Thyroid gland (tissue), 4 donors: ENCODE data around the gene KCNQ1OT1.

Experiments
- CTCF ChIP-seq, 6 experiments: fragments of 200-600 bp in 3 of 6; fragments of 450-650 bp in 3 of 6; sonication (generic) in 3 of 6; IDR thresholded peaks; one replicate each; pipeline ENCODE4 v1.5.1; 2016 to 2019; ENCODE audit warnings: antibody characterized with exemption in 6 of 6, mild to moderate bottlenecking in 2 of 6, inconsistent platforms in 1 of 6, moderate library complexity in 1 of 6
- POLR2A ChIP-seq, 2 donors: fragments of 450-650 bp; IDR thresholded peaks; one replicate each; pipeline ENCODE4 v1.6.1; 2017; ENCODE audit warnings: antibody characterized with exemption in 2 of 2, mild to moderate bottlenecking in 2 of 2, moderate library complexity in 1 of 2

DNA sequence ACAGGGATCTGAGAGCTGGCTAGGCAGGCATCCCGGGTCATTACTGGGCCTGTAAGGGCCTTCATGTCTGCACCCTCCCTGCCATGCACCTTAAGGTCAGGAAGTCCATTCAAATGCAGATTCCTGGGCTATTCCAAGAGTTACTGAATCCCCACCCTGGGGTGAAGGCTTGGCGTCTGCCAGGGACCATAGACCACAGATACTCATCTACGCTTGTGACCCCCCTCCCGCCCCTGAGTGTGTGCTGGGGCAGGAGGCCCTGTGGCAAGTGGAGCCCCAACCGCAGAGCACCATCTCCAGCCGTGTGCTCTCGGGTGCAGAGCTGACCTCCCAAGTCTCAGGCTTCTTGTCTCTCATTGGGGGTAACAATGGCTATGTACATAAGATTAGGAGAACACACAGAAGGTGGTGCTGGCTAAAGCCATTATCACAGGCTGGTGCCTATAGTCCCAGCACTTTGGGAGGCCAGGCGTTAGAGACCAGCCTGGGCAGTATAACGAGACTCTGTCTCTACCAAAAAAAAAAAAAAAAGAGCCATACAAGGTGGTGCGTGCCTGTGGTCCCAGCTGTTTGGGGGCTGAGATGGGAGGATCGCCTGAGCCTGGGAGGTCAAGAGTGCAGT lies 19.1 kb upstream of the KCNQ1OT1 start:
- TF ChIP-seq CTCF (IDR thresholded peaks at IDR 0.05) = no peak
- TF ChIP-seq POLR2A (IDR thresholded peaks at IDR 0.05) = no peak
